ENCODE results near the gene PHC2.

Gene PHC2

GRCh38 chr1:33418811-33419210 is 12.1 kb downstream of the PHC2 start:
- no peak for DNase-seq

GRCh38 chr1:33414879-33415278 is 16.0 kb downstream of the PHC2 start:
- no peak for DNase-seq

DNA sequence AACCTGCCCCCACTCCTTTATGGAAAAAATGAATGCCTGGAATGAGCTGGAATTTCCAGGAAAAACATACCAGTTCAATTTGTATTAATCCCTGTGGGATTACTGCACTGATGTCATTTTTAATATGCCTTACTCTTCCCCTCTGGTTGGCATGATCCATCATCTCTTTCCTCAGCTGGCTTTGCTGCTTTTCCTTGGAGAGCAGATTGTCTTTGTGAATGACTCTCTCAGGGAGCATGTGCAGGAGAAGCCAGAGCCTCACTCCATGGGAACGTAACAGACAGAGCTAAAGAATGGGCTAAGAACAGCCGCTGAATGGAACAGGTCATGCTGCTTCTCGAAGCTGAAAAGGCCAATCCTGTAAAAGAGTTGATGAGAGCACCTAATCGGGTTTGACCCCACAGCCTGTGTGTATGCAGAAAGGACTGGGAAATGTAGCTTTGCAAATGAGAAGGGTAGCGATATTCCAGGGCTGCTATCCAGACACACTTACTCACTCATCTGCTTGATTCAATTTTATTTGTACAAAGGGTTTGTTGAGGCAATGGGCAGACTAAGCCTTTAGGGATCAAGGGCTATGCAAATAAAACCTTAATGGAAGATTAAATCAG is 20.7 kb downstream of the PHC2 start:
- DNase-seq, result peak; percentile 48

DNA sequence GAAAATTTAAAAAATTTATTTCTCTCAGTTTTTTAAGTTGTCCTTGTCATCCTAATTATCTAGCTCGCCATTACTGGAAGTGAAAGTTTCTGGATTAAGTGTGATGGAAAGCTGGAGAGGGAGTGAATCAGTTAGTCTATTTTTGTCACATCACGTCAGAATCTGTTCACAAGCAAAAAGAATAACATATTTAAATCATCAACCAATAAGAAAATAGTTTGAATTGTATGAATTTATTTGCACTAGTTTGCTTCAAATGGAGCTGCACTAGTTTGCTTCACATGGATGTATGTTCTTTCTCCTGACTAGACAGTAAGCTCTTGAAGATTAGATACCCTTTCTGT is 22.8 kb downstream of the PHC2 start:
- no peak for DNase-seq

DNA sequence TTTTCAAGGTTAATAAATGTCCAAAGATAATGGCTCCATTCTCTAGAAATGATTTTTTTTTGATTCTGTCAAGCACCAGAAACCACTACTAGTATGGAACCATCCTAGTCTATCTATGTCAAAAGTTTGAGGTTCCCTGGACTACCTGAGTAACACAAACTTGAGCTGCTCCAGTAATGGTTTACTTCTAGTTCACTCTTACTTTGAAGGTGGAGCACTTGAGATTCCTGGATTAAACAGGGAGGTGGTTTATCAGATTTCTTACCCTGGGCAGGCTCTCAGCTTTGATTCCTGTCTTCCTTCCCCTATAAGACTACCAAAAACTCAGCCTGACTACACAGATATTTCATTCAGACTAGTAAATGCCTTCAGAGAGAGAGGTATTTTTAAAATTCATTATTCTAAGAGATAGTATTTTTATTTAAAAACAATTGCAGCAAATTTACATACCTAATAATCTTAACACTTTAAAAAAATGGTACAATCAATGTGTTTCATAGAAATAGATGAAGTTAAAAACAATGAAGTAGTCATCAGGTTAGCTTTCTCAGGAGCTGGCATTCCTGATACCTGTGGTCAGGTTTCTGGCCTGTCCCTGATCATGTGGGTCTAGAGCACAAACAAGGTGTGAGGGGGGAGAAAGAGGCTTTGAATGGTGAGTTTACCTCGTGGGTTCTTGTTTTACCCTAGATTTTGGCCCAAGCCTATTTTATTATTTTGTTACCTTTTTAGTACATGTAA is 23.4 kb downstream of the PHC2 start:
- DNase-seq, result no peak

DNA sequence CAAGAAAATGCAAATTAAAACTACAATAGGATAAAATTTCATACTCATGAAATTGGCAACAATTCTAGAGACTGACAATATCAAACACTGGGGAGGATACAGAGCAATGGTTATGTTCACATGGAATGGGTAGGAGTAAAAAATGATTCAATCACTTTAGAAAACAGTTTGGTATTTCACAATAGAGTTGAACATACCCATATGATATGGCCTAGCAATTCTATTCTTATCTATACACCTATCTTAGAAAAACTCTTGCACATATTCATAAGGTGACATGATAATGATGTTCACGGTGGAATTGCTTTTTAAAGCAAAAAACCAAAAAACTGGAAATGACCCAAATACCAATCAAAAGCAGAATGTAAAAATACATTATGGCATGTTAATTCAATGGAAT is 28.7 kb downstream of the PHC2 start:
- no peak for DNase-seq

DNA sequence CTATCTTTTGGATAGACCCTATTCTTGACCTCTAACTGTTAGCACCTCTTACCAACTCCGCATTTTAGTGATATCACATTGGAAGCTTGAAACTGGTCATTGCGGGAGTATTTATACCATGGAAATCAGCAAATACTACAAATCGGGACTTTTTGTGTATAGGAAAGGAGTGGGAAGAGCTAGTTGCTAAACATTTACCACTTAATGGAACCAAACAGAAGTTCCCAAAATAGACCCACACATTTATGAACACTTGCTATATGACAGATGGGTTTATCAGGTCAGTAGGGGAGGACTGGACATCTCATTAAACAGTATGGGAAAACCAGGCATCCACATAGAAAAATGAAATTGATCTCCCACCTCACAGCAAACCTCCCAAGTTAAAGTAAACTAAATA is 29.4 kb downstream of the PHC2 start:
- no peak for DNase-seq

DNA sequence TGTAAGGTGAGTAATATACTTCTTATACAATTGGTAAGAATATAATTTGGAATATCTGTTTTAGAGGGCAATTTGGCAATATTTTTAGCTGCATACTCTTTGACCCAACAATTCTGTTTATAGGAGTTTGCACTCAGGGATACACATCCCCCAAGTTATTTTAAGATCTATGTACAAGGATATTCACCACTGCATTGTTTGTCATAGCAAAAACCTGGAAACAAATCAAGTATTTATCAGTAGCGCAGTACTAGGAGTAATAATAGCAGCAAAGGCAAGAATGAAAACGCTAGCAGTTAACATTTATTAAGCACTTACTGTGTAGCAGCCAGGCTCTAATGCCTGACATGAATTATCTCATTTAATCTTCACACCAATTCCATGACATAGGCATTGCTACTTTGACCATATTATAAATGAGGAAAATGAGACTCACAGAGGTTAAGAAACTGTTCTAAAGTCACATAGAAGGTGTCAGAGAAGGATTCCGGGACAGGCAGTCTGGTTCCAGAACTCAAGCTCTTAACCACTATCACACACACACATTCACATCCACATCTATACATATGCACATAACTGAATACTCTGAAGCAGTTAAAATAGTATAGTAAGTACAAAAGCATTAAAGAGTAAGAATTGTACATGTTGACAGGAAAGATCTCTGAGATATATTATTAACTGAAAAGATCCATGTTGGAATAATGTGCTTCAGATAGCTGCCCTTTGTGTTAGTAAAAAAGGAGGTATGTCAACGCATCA is 30.6 kb downstream of the PHC2 start:
- no peak for DNase-seq

- DNase-seq, result no peak
Observed at GRCh38 chr1:33399375-33399774, 31.5 kb downstream of the PHC2 start.

DNA sequence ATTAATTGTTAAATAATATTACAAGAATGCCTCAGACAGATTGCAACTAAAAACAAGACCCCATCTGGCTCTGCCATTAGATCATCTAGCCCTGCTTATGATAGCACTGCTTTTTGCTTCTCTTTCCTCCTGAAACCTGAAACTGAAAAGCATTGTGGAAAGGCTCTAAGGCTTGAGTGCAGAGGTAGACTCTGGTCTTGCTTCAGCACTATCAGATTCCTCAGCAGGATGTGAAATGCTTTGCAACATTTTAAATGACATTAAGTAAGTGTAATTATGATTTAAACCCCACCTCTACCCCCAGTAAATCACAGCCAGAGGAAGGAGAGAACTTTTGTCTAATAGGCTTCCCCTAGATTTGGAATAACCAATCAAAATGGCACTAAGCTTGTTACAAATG is 32.9 kb downstream of the PHC2 start:
- no peak for DNase-seq

GRCh38 chr1:33397125-33397506 is 33.8 kb downstream of the PHC2 start:
- DNase-seq, result no peak

DNA sequence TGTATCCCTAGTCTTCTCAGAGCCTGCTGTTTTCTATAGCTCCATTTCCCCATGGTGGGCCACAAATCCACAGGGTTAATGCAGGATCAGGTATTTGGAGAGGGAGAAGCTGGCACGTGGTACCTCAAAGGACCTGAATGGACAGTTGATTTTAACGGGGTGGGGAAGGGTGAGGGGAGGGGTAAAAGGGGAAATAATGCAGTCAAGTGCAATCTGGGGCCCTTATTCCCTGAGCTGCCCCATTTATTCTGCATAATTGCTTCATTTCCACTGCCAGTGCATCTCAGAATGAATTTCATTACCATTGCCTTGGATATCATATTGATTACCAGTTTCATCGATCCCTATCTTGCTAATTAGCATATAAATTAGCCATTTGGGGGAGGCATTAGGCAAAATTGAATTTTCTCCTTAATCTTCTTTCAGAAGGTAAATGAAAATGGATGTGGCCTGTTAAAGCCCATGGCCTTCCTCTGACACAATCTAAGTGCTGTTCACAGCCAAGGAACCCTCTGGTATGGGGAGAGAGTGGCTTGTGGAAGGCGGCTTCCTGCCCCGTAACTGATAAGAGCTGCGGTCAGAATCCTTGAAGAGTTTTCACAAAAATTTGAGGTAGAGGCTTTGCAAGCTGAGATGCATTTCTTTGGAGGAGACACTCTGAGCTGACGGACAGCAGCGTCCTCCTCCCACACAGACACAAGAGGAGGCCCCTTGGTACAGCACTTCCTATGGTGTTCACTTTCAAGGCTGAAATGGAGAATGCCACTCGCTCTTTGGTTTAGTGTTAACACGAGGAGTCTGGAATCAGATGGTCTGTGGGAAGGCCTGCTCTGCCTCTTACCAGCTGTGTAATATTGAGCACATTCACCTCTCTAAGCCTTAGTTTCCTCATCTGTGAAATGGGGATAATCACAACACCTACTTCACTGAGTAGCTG is 34.4 kb downstream of the PHC2 start:
- DNase-seq, result no peak

DNA sequence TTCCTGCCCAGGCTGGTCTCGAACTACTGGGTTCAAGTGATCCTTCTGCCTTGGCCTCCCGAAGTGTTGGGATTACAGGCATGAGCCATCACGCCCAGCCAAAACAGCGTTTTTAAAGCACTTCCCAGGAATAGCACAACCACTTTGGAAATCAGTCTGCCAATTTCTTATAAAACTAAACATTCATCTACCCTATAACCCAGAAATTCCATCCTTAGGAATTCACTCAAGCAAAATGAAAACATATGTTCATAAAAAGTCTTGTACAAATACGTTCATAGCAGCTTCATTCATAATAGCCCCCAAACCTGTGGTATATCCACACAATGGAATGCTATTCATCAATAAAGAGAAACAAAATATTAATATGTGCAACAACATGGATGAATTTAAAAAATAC is 36.1 kb downstream of the PHC2 start:
- no peak for DNase-seq

- DNase-seq, result no peak
Observed at GRCh38 chr1:33393991-33394390, 36.9 kb downstream of the PHC2 start.

DNA sequence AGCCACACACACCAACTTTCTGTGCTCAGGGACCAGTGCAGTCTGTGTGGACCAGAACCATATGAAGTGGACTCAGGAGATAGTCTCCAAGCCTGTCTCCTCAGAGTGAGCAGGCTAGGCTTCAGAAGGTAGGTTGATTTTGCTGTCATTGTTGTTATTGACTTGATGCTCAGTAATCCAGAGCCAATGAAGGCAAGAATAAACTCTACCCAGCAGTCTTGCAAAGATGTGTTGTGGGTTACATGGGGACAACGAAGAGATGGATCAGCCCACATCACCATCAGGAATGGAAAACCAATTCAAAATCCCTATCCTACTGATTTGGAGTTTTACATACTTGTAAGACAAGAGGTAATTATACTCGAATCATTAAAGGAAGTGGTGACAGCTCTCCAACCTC is 37.4 kb downstream of the PHC2 start:
- DNase-seq, result no peak

- DNase-seq, result no peak
Observed at GRCh38 chr1:33392639-33393038, 38.3 kb downstream of the PHC2 start.

DNA sequence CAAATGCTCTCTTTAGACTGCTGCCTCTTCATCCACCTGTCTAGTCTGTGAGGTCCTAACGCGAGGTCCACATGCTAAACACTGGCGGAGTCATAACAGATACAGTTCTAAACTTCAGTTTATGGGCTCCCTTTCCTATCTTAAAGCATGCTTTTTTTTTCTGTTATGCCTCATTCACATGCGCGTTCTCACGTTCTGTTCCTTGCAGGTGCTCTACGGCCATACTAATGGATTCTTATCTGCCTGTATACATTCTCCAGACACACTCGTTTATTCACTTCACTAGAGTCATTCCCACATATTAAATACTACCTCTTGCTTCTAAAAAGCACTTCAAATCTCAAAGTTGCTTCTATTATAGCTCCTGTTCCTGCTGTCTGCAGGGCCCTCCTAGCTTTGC is 38.7 kb downstream of the PHC2 start:
- no peak for DNase-seq

- DNase-seq, result no peak
Observed at GRCh38 chr1:33391343-33392078, 39.4 kb downstream of the PHC2 start.

DNA sequence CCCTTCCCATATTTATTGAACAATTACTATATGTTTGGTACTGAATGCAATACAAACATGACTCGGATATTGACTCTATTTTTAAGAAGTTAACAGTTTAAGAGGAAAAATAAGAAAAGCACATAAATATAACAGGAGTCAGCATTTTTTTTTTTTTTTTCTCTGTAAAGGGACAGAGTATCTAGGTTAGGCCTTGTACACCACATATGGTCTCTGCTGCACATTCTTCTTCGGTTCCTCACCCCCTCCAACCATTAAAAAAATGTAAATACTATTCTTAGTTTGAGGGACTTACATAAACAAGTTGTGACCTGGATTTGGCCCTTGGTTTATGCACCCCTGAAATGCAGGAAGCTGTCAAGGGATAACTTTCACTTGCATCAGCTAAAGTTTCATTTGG is 40.4 kb downstream of the PHC2 start:
- no peak for DNase-seq

GRCh38 chr1:33388805-33389771 is 41.8 kb downstream of the PHC2 start:
- DNase-seq, result peak; percentile 71

GRCh38 chr1:33387625-33388024 is 43.3 kb downstream of the PHC2 start:
- DNase-seq, result no peak

Measured in right forelimb (tissue), 1 donor.